A549 (cell line): Measurements from ENCODE around the gene ABCC4. TPM values are rescaled to one million over a fixed set of nuclear protein-coding genes. Genes with fewer than 3 reads are reported as not detected.
A peak's percentile ranks its signal among the peaks of the same experiment; 100 is the strongest.

Source experiments
- ATAC-seq, 2 experiments: fragments of 200-7000 bp in 1 of 2; fragments of >200 bp in 1 of 2; cut with Nextera tagmentation in 1 of 2; cut with Tn5 transposase in 1 of 2; 3 replicates each; pipeline versions ENCODE4 v1.8.0 to v1.9.1; 2018 to 2020; ENCODE audit warnings: mild to moderate bottlenecking in 1 of 2, moderate library complexity in 1 of 2
- CTCF ChIA-PET: fragments of 300-600 bp; sonication (Branson Sonifier 250); formaldehyde crosslinking; extraction: SDS; loops from one replicate; lab custom pipeline; 2021; ENCODE audit warnings: antibody characterized with exemption, inconsistent platforms; lab: Yijun Ruan, JAX
- POLR2A ChIA-PET: fragments of 350-600 bp; formaldehyde crosslinking; extraction: SDS; loops from one replicate; lab custom pipeline; 2021; ENCODE audit warnings: antibody characterized with exemption, inconsistent platforms; lab: Yijun Ruan, JAX
- DNase-seq, 2 experiments: peaks; one replicate each; pipeline versions ENCODE4 v3.0.0 to v3.0.0-alpha.2; 2011 to 2016; ENCODE audit warnings: low read depth in 1 of 2, low spot score in 1 of 2
- FAIRE-seq: peaks from 2 replicates; lab custom pipeline; 2011; peaks lifted over from hg19 to GRCh38; lab: Jason Lieb, UNC
- H3K27ac ChIP-seq, 2 experiments: fragments of >200 bp; sonication (Bioruptor Twin); formaldehyde crosslinking; 3 replicates each; pipeline ENCODE4 v1.5.1; 2016 to 2017
- H3K4me1 ChIP-seq: fragments of >200 bp; sonication (Bioruptor Twin); formaldehyde crosslinking; 3 replicates; pipeline ENCODE4 v1.6.1; 2016
- H3K4me2 ChIP-seq: fragments of >200 bp; sonication (Bioruptor Twin); formaldehyde crosslinking; 3 replicates; pipeline ENCODE4 v1.6.1; 2016
- H3K4me3 ChIP-seq: fragments of >200 bp; sonication (Bioruptor Twin); formaldehyde crosslinking; 3 replicates; pipeline ENCODE4 v1.5.1; 2016
- H3K9me3 ChIP-seq: fragments of >200 bp; sonication (Bioruptor Twin); formaldehyde crosslinking; 3 replicates; pipeline ENCODE4 v1.6.1; 2016
- BHLHE40 ChIP-seq: IDR thresholded peaks from 2 replicates; pipeline ENCODE4 v1.6.1; 2012; ENCODE audit warnings: low read depth, low read length, inconsistent platforms
- CBX2 ChIP-seq: fragments of 200-600 bp; sonication (generic); IDR thresholded peaks from 2 replicates; pipeline ENCODE4 v1.6.1; 2016; ENCODE audit warnings: low read depth, mild to moderate bottlenecking, borderline replicate concordance
- CHD2 ChIP-seq: fragments of 150-350 bp; IDR thresholded peaks from 2 replicates; pipeline ENCODE4 v1.6.1; 2014; ENCODE audit warnings: low read length; ENCODE audit not compliant: partially characterized antibody
- CHD4 ChIP-seq: fragments of 200-600 bp; sonication (generic); IDR thresholded peaks from 2 replicates; pipeline ENCODE4 v1.6.1; 2016; ENCODE audit warnings: antibody characterized with exemption, mild to moderate bottlenecking, borderline replicate concordance
- CTCF ChIP-seq: fragments of >200 bp; sonication (Bioruptor Twin); formaldehyde crosslinking; IDR thresholded peaks from 3 replicates; pipeline ENCODE4 v1.5.1; 2016
- E2F6 ChIP-seq: IDR thresholded peaks from 2 replicates; pipeline ENCODE4 v1.6.1; 2012; ENCODE audit warnings: low read depth, borderline replicate concordance
- EHMT2 ChIP-seq: fragments of 200-600 bp; sonication (generic); IDR thresholded peaks from 2 replicates; pipeline ENCODE4 v1.6.1; 2016; ENCODE audit warnings: antibody characterized with exemption, low read depth, mild to moderate bottlenecking, moderate library complexity
- ELK1 ChIP-seq: fragments of 150-350 bp; IDR thresholded peaks from 2 replicates; pipeline ENCODE4 v1.6.1; 2014; ENCODE audit warnings: low read depth, mild to moderate bottlenecking, low read length
- EP300 ChIP-seq, 2 experiments: fragments of >200 bp; sonication (Bioruptor Twin); formaldehyde crosslinking; IDR thresholded peaks; 2 replicates in 1 of 2; 3 replicates in 1 of 2; pipeline ENCODE4 v1.6.1; 2016 to 2017
- ESRRA ChIP-seq: fragments of 150-350 bp; IDR thresholded peaks from 2 replicates; pipeline ENCODE4 v1.6.1; 2014; ENCODE audit warnings: mild to moderate bottlenecking, low read length, borderline replicate concordance
- FOSL2 ChIP-seq, 2 experiments: fragments of 450-650 bp in 1 of 2; fragments of >200 bp in 1 of 2; sonication (Bioruptor Twin) in 1 of 2; formaldehyde crosslinking; IDR thresholded peaks; 2 replicates each; pipeline versions ENCODE4 v1.5.0 to v1.6.1; 2016 to 2020; ENCODE audit warnings: mild to moderate bottlenecking in 1 of 2, moderate library complexity in 1 of 2
- HDAC2 ChIP-seq: fragments of 200-600 bp; sonication (generic); IDR thresholded peaks from 2 replicates; pipeline ENCODE4 v1.6.1; 2016
- HOXB5 ChIP-seq: fragments of 250-450 bp; sonication (Bioruptor Pico); IDR thresholded peaks from 2 replicates; pipeline ENCODE4 v1.5.0; 2020; ENCODE audit warnings: mild to moderate bottlenecking, moderate library complexity
- JUN ChIP-seq, 2 experiments: fragments of >200 bp; sonication (Bioruptor Twin); formaldehyde crosslinking; IDR thresholded peaks; 2 replicates in 1 of 2; 3 replicates in 1 of 2; pipeline ENCODE4 v1.6.1; 2016 to 2017
- JUNB ChIP-seq: fragments of >200 bp; sonication (Bioruptor Twin); formaldehyde crosslinking; IDR thresholded peaks from 2 replicates; pipeline ENCODE4 v1.6.1; 2016
- MAFK ChIP-seq: fragments of 450-650 bp; IDR thresholded peaks from 2 replicates; pipeline ENCODE4 v1.6.1; 2014; ENCODE audit not compliant: partially characterized antibody
- NFE2L2 ChIP-seq: fragments of 150-350 bp; conservative IDR thresholded peaks from 2 replicates; pipeline ENCODE4 v1.6.1; 2014; ENCODE audit warnings: low read length
- NR3C1 ChIP-seq: fragments of >200 bp; sonication (Bioruptor Twin); formaldehyde crosslinking; IDR thresholded peaks from 3 replicates; pipeline ENCODE4 v1.6.1; 2017
- POLR2A ChIP-seq: IDR thresholded peaks from 2 replicates; pipeline ENCODE4 v1.6.1; 2012; ENCODE audit warnings: mild to moderate bottlenecking, low read length
- POLR2AphosphoS2 ChIP-seq: conservative IDR thresholded peaks from 2 replicates; pipeline ENCODE4 v1.6.1; 2012; ENCODE audit warnings: low read length, improper control_type of control experiment, inconsistent platforms
- RARB ChIP-seq: fragments of 250-450 bp; sonication (Bioruptor Pico); IDR thresholded peaks from 2 replicates; pipeline ENCODE4 v1.8.0; 2021; ENCODE audit warnings: mild to moderate bottlenecking, moderate library complexity
- RNF2 ChIP-seq: fragments of 200-600 bp; sonication (generic); IDR thresholded peaks from 2 replicates; pipeline ENCODE4 v1.6.1; 2016; ENCODE audit warnings: low read depth, mild to moderate bottlenecking, antibody characterized with exemption, moderate library complexity, borderline replicate concordance
- TFCP2L1 ChIP-seq: fragments of 250-450 bp; sonication (Bioruptor Pico); IDR thresholded peaks from 2 replicates; pipeline ENCODE4 v1.5.0; 2021; ENCODE audit warnings: mild to moderate bottlenecking
- TP53 ChIP-seq: fragments of 250-450 bp; sonication (Bioruptor Pico); IDR thresholded peaks from 2 replicates; pipeline ENCODE4 v1.5.0; 2021; ENCODE audit warnings: mild to moderate bottlenecking, moderate library complexity
- USF2 ChIP-seq: fragments of 450-650 bp; IDR thresholded peaks from 2 replicates; pipeline ENCODE4 v1.6.1; 2014; ENCODE audit warnings: antibody characterized with exemption
- ZFP36 ChIP-seq: fragments of 450-650 bp; IDR thresholded peaks from 2 replicates; pipeline ENCODE4 v1.6.1; 2014; ENCODE audit warnings: borderline replicate concordance; ENCODE audit not compliant: partially characterized antibody
- ZSCAN20 ChIP-seq: fragments of 250-450 bp; sonication (Bioruptor Pico); IDR thresholded peaks from 2 replicates; pipeline ENCODE4 v1.8.0; 2022; ENCODE audit warnings: mild to moderate bottlenecking, moderate library complexity
- WGBS: methylation state at CpG from one replicate; pipeline ENCODE4 v1.1.6; 2017; ENCODE audit errors: missing lambda C conversion rate; 5-methylcytosine and 5-hydroxymethylcytosine counted together
- polyA plus RNA-seq, 4 experiments: library from polyadenylated mRNA; depleted of rRNA in 3 of 4; stranded (reverse); fragments of >200 nt; fragmentation: RNase III in 1 of 4; extraction: RNeasy Plus Mini Kit Qiagen cat#74134 plus additional on column Dnase treatment in 1 of 4; gene quantifications; 2 replicates in 3 of 4; 3 replicates in 1 of 4; pipeline ENCODE4 v1.2.3, GENCODE V29; 2011 to 2017

Gene ABCC4
- polyA plus RNA-seq, 2 of the 4 experiments (the other 2 are of a cell fraction) = 23.5 to 56.2 TPM

GRCh38 chr13:95229855-95230254 is 71.4 kb downstream of the ABCC4 start:
- ATAC-seq = no peak
- Histone ChIP-seq H3K4me3 (no peak overlapping the region), H3K27ac (no peak overlapping the region; a peak in 1 of 6 replicates), H3K4me2 (no peak overlapping the region), H3K4me1 (peaks cover 20% of the 10 kb centered on the region; the same call in 2 of the 3 replicates), H3K9me3 (no peaks in the 10 kb centered on the region)
- TF ChIP-seq ZFP36 (no peak), E2F6 (no peak), MAFK (no peak), EP300 (IDR thresholded peaks at IDR 0.05) (no peak), HOXB5 (CRISPR knock-in tag) (no peak), FOSL2 (IDR thresholded peaks at IDR 0.05) (no peak), FOSL2 (CRISPR knock-in tag; IDR thresholded peaks at IDR 0.05) (no peak), USF2 (no peak), ESRRA (no peak), EHMT2 (no peak), CBX2 (no peak)
- POLR2A ChIA-PET = no interaction called here
- CTCF ChIA-PET = interaction anchor here (0.7 to 1.4 kb wide), 4 partner anchors 9 to 72 kb away, joined by 3 to 5 read pairs (median 4); partner anchors contain the start of gene ABCC4
- 67% methylated on average over 3 of the region's 3 CpGs for WGBS
- no peak for DNase-seq
- no peak for FAIRE-seq

- ATAC-seq (no peak), FAIRE-seq (no peak), DNase-seq (no peak)
- CTCF ChIA-PET = interaction anchor here (1.4 kb wide), 1 partner anchor 36 kb away, joined by 5 read pairs; no protein-coding TSS in a partner anchor
- Histone ChIP-seq H3K4me1 (peaks cover 20% of the 10 kb centered on the region; the same call in 2 of the 3 replicates), H3K4me2 (no peak overlapping the region), H3K27ac (0 out of 6 replicates have a peak overlapping the region, but pooled peaks of 1 of the 2 experiments have one; percentile 5), H3K9me3 (no peaks in the 10 kb centered on the region), H3K4me3 (no peak overlapping the region)
- WGBS = 77% methylated on average over 5 of the region's 5 CpGs
- POLR2A ChIA-PET = no interaction called here
- TF ChIP-seq JUNB = no peak
- TF ChIP-seq NR3C1 = no peak
- no peak for TF ChIP-seq ELK1
- TF ChIP-seq MAFK = peak; percentile 9
- no peak for TF ChIP-seq BHLHE40
- TF ChIP-seq ZSCAN20 (CRISPR knock-in tag) = no peak
These were observed 73.1 kb downstream of the ABCC4 start for GRCh38 chr13:95228130-95228529.

GRCh38 chr13:95226932-95227695 is 74.1 kb downstream of the ABCC4 start:
- no peak overlapping the region for H3K4me3 ChIP-seq
- DNase-seq (no peak), ATAC-seq (no peak), FAIRE-seq (no peak)
- no peaks in the 10 kb centered on the region for H3K9me3 ChIP-seq
- H3K4me2 ChIP-seq = no peak overlapping the region
- H3K27ac ChIP-seq = peak overlapping the region in 1 of 2 experiments; percentile 39; a peak in 2 of 6 replicates
- POLR2A ChIA-PET = no interaction called here
- 63% methylated on average over 4 of the region's 4 CpGs for WGBS
- CTCF ChIA-PET = interaction anchor here (1.2 to 3.0 kb wide), 6 partner anchors 35 to 177 kb away, joined by 4 to 7 read pairs (median 5); partner anchors contain the start of gene ABCC4
- peaks cover 26% of the 10 kb centered on the region; the same call in 2 of the 3 replicates for H3K4me1 ChIP-seq
- TF ChIP-seq HDAC2 = no peak
- TF ChIP-seq RARB = no peak
- TF ChIP-seq ELK1 = no peak
- TF ChIP-seq JUN (IDR thresholded peaks at IDR 0.05) = no peak
- no peak for TF ChIP-seq CHD4
- no peak for TF ChIP-seq RNF2
- no peak for TF ChIP-seq TFCP2L1 (CRISPR knock-in tag)
- no peak for TF ChIP-seq CTCF
- TF ChIP-seq POLR2A = no peak
- no peak for TF ChIP-seq CHD2
- TF ChIP-seq TP53 = no peak
- TF ChIP-seq NFE2L2 = no peak
- no peak for TF ChIP-seq POLR2AphosphoS2
- no peak for TF ChIP-seq BHLHE40
